IMR-90 (cell line): ENCODE data around the gene MGA. TPM values are rescaled to one million over a fixed set of nuclear protein-coding genes. Genes with fewer than 3 reads are reported as not detected.

Source experiments
- BHLHE40 ChIP-seq: fragments of 150-350 bp; IDR thresholded peaks from 2 replicates; pipeline ENCODE4 v1.6.1; 2016; ENCODE audit warnings: mild to moderate bottlenecking, low read depth, low read length
- MAZ ChIP-seq: IDR thresholded peaks from 2 replicates; pipeline ENCODE4 v1.6.1; 2012; ENCODE audit warnings: low read depth, mild to moderate bottlenecking, low read length, improper control_type of control experiment, moderate library complexity, borderline replicate concordance
- polyA plus RNA-seq, 3 experiments: library from polyadenylated mRNA; depleted of rRNA; stranded (reverse); fragments of >200 nt; gene quantifications; 2 replicates each; pipeline ENCODE4 v1.2.3, GENCODE V29; 2012; ENCODE audit warnings: low replicate concordance in 1 of 3
- total RNA-seq: library from RNA; depleted of rRNA; stranded (reverse); fragments of >200 nt; gene quantifications from 2 replicates; pipeline ENCODE4 v1.2.3, GENCODE V29; 2012
- TF ChIP-seq, protein P1 (sequence below): fragments of 150-350 bp; IDR thresholded peaks from 2 replicates; pipeline ENCODE4 v1.6.1; 2017; ENCODE audit warnings: mild to moderate bottlenecking, antibody characterized with exemption, low read length, low read depth

MGA gene
- total and polyA plus RNA-seq, 2 of the 4 experiments (the other 2 are of a cell fraction) = 3.2 to 38.0 TPM

DNA sequence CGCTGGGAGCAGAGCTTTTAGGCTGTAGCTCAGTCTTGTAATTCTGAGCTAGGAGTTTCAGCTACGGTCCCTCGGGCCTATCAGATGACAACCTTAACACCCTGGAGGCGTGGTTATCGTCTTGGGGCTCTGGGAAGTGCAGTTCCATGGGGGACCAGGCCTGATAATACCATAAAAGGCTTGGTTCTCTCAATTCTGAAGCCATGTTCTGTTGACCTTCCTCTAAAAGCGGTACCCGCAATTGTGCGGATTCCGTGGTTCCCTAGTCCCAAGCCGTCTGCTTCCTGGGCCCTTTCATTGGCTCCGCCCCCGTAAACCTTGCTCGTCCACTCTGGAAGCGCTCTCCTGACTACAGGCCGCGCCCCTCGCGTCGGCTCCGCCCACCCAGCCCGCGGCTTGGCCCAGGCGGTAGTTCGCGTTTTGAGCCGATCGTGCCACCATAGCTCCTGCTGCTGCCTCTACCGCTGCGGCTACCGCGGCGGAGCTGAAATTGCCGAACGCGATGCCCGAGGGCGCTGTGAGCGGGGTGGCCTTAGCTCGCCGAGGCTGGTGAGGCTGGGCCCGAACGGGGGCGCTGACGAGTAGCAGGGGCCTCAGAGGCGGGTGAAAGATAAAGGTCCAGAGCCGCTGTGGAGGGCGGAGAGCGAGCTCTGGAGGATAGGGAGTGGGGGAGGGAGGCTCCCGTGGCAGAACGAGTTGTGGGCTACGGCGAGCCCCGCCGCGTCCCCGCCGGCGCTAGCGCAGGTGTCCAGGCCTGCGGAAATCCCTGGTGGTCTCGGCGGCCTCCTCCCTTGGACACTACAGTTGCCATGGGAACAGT is 114.1 kb downstream of the MGA start, which contains the start of gene MAPKBP1 (continued):
- TF ChIP-seq, protein P1, sequence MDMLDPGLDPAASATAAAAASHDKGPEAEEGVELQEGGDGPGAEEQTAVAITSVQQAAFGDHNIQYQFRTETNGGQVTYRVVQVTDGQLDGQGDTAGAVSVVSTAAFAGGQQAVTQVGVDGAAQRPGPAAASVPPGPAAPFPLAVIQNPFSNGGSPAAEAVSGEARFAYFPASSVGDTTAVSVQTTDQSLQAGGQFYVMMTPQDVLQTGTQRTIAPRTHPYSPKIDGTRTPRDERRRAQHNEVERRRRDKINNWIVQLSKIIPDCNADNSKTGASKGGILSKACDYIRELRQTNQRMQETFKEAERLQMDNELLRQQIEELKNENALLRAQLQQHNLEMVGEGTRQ = no peak
- peak; percentile 12; the same call in 1 of the 2 replicates for TF ChIP-seq BHLHE40
- no peak for TF ChIP-seq MAZ
